ENCODE results near the gene DENND2A. TPM values are rescaled to one million over a fixed set of nuclear protein-coding genes. Genes with fewer than 3 reads are reported as not detected.

Gene DENND2A
- total RNA-seq, 2 donors from 2014 or later = 7.4 to 9.2 TPM

GRCh38 chr7:140674899-140675701, 34.5 kb upstream of the DENND2A start:
- no peak overlapping the region for H3K27ac ChIP-seq
- peak; percentile 44 for DNase-seq

GRCh38 chr7:140674356-140674800, 33.8 kb upstream of the DENND2A start:
- no peak for TF ChIP-seq CTCF (IDR thresholded peaks at IDR 0.05)
- intact Hi-C loops (cut with DNase I) = loop anchor here (10.0 kb wide), 1 partner anchor 310 kb away; no protein-coding TSS in a partner anchor
- Histone ChIP-seq H3K27me3 (no peaks in the 10 kb centered on the region), H3K9ac (ENCODE audit: low read depth in 2 of 2, low read length in 2 of 2) (peak overlapping the region in 1 of 2 donors; percentile 81), H3K4me1 (peaks cover 20% of the 10 kb centered on the region), H3K4me3 (peak overlapping the region; percentile 68), H3K9me3 (no peaks in the 10 kb centered on the region), H3K36me3 (no peaks in the 10 kb centered on the region), H3K27ac (no peak overlapping the region)
- peak; percentile 55 for DNase-seq

More at GRCh38 chr7:140674899-140675701, 34.5 kb upstream of the DENND2A start:
- H3K9me3 ChIP-seq = no peaks in the 10 kb centered on the region
- H3K4me3 ChIP-seq = no peak overlapping the region
- peak overlapping the region in 1 of 2 donors; percentile 9 for H3K9ac ChIP-seq (ENCODE audit: low read depth in 2 of 2, low read length in 2 of 2)
- no peaks in the 10 kb centered on the region for H3K27me3 ChIP-seq
- H3K36me3 ChIP-seq = no peaks in the 10 kb centered on the region
- no peak for TF ChIP-seq CTCF (IDR thresholded peaks at IDR 0.05)
- intact Hi-C loops (cut with DNase I) = loop anchor here (10.0 kb wide), 1 partner anchor 310 kb away; no protein-coding TSS in a partner anchor
- peaks cover 20% of the 10 kb centered on the region for H3K4me1 ChIP-seq

- peak; percentile 49 for DNase-seq
- H3K27ac ChIP-seq = peak overlapping the region; percentile 89
- no peaks in the 10 kb centered on the region for H3K36me3 ChIP-seq
- H3K9ac ChIP-seq (ENCODE audit: low read depth in 2 of 2, low read length in 2 of 2) = peak overlapping the region; percentile 81 to 88
- peak overlapping the region; percentile 68 for H3K4me3 ChIP-seq
- H3K27me3 ChIP-seq = no peaks in the 10 kb centered on the region
- peaks cover 20% of the 10 kb centered on the region for H3K4me1 ChIP-seq
- intact Hi-C loops (cut with DNase I) = loop anchor here (10.0 kb wide), 1 partner anchor 311 kb away; no protein-coding TSS in a partner anchor
- no peaks in the 10 kb centered on the region for H3K9me3 ChIP-seq
- TF ChIP-seq CTCF (IDR thresholded peaks at IDR 0.05) = no peak
Measured at GRCh38 chr7:140673774-140674155, 33.2 kb upstream of the DENND2A start.

GRCh38 chr7:140673063-140673773, 32.6 kb upstream of the DENND2A start:
- Histone ChIP-seq H3K36me3 (no peaks in the 10 kb centered on the region), H3K4me1 (peaks cover 20% of the 10 kb centered on the region), H3K9ac (ENCODE audit: low read depth in 2 of 2, low read length in 2 of 2) (peak overlapping the region; percentile 81 to 88), H3K4me3 (peak overlapping the region; percentile 68), H3K27me3 (no peaks in the 10 kb centered on the region), H3K27ac (peak overlapping the region; percentile 89), H3K9me3 (no peaks in the 10 kb centered on the region)
- intact Hi-C loops (cut with DNase I) = loop anchor here (10.0 kb wide), 1 partner anchor 312 kb away; no protein-coding TSS in a partner anchor
- DNase-seq = peak; percentile 85
- no peak for TF ChIP-seq CTCF (IDR thresholded peaks at IDR 0.05)

- peak; percentile 81 for DNase-seq
- Histone ChIP-seq H3K4me3 (peak within 1 kb of the TSS; percentile 68), H3K9me3 (no peaks in the 10 kb centered on the region), H3K27ac (peak within 1 kb of the TSS; percentile 89), H3K4me1 (peaks cover 20% of the 10 kb centered on the region), H3K27me3 (no peaks in the 10 kb centered on the region), H3K9ac (ENCODE audit: low read depth in 2 of 2, low read length in 2 of 2) (peak within 1 kb of the TSS; percentile 81 to 88), H3K36me3 (no peaks in the 10 kb centered on the region)
- TF ChIP-seq CTCF (IDR thresholded peaks at IDR 0.05) = no peak
- intact Hi-C loops (cut with DNase I) = loop anchor here (10.0 kb wide), 1 partner anchor 312 kb away; no protein-coding TSS in a partner anchor
Measured at GRCh38 chr7:140672382-140673062, 31.9 kb upstream of the DENND2A start, which contains the start of gene ADCK2. Gene ADCK2 (plus strand): TSS chr7:140672945. CDS start chr7:140673331, 386 bp downstream.
